Thymus (tissue), 2 donors: Measurements from ENCODE around the gene FBXL4. TPM values are rescaled to one million over a fixed set of nuclear protein-coding genes. Genes with fewer than 3 reads are reported as not detected.

Experiments
- polyA plus RNA-seq: library from polyadenylated mRNA; stranded (reverse); fragments of 200-250 nt; gene quantifications from one replicate; pipeline ENCODE4 v1.2.3, GENCODE V29; 2013
- total RNA-seq: library from RNA; stranded (reverse); fragments of 120-200 nt; gene quantifications from one replicate; pipeline ENCODE4 v1.2.4, GENCODE V29; 2013
- donor health status: healthy.

The FBXL4 gene
- total and polyA plus RNA-seq, 2 donors: 10.7 to 13.5 TPM

Other genes with a start within 250 kb of the FBXL4 start
- not detected for gene POU3F2, start 113.4 kb downstream of the FBXL4 start, total RNA-seq
- 0.02 TPM for gene POU3F2, start 113.4 kb downstream of the FBXL4 start, polyA plus RNA-seq